GM18498 (cell line): ENCODE data around the gene BRSK1.

Experiments
- ATAC-seq: cut with Tn5 transposase; IDR thresholded peaks from one replicate; pipeline ENCODE4 v1.9.1; 2021; ENCODE audit warnings: mild to moderate bottlenecking, moderate library complexity; ENCODE audit not compliant: unreplicated experiment

Gene BRSK1

DNA sequence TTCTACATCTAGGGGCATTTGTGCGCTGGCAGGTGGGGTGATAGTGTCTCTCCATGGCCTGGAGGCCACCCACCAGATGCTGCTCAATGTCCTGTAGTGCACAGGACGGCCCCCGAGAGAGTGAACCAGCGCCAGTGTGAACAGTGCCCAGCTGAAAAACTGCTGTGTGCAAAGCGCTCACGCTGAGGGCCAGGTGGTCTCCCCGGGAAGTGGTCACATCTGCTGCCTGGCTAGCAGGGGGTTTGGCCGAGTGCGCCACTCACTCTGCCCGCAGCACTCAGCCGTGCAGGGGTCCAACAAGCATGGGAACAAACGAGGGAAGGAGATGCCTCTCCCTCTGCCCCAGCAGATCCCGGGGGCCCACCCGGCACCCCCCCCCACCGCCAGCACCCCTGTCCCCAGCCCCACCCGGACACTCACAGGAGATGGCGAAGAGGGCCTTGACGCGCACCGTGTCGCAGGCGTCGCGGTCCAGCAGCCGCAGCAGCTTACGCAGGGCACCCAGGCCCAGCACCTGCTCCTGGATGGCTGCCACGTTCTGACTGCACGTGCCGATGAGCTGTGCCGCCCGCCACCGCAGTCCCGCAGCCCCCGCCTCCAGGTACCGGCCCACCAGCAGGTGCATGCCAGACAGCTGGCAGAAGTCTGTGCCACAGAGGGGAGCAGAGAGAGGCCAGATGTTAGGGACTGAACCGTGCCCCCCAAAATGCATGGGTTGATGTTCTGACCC is 9.7 kb upstream of the BRSK1 start:
- no peak for ATAC-seq

- ATAC-seq, result peak; percentile 58
Measured at GRCh38 chr19:55275851-55276719, 7.7 kb upstream of the BRSK1 start.

DNA sequence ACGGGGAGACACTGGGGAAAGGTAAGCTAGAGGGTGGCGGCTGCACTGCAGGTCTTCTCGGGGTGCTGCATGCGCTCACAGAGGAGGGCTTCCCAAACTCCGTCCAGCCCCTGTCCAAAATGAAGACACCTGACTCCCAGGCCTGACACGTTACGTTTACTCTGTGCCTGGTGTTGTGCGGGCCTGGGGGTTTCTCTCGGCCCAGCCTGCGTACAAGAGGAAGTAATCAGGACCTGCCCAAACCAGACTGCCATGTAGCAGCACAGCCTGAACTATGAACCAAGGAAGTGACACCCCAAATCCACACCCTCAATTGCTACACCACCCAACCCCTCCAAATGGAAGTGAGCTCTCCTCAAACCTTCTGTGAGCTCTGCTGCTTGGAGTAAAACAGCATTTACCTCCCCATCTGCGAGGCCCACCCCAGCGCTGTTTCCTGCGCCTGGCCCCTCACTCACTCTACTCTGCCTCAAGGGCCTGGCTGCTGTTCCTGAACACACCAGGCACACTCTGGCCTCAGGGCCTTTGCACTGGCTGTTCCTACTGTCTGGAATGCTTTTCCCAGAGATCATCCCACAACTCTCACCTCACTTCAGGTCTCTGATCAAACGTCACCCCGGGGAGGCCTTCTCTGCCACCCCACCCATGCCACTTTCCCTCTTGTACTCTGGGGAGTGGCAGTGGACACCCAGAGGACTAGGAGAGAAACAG is 6.9 kb upstream of the BRSK1 start:
- peak; percentile 10 for ATAC-seq

DNA sequence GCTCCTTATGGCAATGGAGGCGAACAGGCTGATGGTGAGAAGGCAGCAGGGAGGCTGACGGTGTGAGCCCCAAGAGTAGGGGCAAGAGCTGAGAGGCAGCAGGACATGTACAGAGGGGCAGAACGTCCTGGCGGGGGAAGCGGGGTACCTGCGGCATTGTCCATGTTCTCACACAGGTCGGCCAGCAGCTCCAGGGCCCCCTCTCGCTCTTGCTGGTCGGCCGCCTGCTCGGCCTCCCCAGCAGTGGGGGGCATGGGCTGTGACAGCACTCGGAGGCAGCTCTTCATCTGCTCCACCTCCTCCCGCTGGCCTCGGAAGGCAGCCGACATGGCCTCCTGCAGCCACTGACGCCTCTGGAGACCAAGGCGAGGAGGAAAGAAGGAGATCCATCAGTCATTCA is 6.3 kb upstream of the BRSK1 start:
- ATAC-seq, result no peak

DNA sequence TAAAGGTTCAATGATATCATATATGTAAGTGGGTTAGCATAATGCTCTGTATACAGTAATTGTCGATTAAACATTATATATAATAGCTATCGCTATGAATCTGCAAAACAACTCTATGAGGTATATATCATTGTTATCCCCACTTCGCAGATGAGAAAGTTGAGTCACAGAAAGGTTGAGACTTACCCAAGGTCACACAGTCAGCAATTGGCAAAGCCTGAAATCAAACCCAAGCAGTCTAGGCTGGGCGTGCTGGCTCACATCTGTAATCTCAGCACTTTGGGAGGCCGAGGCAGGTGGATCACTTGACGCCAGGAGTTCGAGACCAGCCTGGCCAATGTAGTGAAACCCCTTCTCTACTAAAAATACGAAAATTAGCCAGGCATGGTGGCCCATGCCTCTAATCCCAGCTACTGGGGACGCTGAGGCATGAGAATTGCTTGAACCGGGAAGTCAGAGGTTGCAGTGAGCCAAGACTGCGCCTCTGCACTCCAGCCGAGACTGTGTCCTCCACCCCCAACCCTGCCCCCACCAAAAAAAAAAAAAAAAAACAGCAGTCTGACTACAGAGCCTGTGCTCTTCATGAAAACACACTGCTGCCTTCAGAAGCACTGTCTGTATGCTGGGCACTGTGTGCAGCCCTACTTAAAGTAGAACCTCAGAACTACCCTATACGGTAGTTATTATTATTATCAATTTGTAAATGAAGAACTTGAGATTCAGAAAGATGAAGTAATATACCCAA is 5.2 kb upstream of the BRSK1 start:
- ATAC-seq, result no peak

DNA sequence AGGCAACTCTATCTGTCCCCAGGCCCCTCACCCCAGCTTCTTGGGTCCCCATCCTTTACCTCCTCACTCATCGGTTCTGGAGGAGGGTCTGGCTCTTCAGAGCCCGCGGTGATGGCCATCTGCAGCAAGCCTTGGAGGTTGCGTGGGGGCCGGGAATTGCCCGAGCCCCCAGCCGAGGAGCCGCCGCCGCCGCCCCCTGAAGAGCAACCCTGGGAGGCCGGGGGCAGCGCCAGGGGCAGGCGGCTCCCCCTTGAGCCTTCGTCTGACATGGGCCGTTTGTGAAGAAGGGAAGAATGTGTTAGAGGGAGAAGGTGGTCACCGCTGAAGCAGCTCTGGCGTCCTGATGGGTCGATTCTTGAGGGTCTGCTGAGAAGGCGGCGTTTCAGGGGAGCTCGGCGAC is 4.5 kb upstream of the BRSK1 start:
- no peak for ATAC-seq

DNA sequence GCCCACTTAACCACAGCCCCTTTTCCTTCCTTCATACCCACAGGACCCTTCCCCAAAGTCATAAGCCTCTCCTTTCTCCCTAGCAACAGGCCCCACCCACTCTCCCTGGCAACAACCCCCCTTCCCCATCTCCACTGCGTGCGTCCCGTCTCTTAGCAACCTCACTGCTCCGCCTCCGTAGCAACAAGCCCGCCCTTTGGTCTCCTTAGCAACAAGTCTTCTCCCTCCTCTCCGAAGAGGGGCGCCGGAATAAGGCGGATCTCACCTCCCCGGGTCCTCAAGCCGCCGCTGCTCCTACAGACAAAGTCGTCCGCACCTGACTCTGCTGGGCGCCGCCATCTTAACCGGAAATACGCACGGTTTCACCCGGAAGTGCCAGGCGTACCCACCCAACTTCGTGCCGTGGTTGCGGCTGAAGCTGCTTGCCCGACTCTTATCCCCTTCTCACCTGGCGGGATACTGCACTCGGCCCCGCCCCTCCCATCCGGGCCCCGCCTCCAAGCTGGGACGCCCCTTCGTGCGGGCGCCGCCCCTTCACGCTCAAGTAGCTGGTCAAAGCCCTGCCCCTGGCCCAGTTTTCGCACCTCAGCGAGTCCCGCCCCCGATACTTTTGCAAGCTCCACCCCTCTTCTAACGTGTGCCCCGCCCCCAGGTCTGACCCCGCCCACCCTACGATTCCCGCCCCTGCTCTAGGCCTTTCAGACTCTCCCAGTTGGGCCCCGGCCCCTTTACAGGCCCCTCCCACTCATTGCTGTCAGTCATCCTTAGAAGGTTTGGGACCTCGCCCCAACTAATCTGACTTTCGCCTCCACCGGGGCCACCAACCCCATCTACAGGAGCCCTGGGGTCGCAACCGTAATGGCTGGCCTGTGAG is 3.8 kb upstream of the BRSK1 start, which contains the start of gene HSPBP1:
Gene HSPBP1, minus strand, starts transcription at position 341 of the 874 bp plus-strand sequence. CDS start 502 bp downstream, outside the sequence.
- peak; percentile 80 for ATAC-seq

- ATAC-seq, result no peak
Measured at GRCh38 chr19:55284405-55285058, 735 bp downstream of the BRSK1 start.

- ATAC-seq, result no peak
Measured at GRCh38 chr19:55285229-55285890, 1.6 kb downstream of the BRSK1 start.

GRCh38 chr19:55287361-55288079 is 3.7 kb downstream of the BRSK1 start:
- ATAC-seq, result no peak

GRCh38 chr19:55289117-55289796 is 5.5 kb downstream of the BRSK1 start:
- no peak for ATAC-seq

GRCh38 chr19:55297267-55297666 is 13.5 kb downstream of the BRSK1 start:
- ATAC-seq, result no peak

GRCh38 chr19:55299991-55300390 is 16.2 kb downstream of the BRSK1 start:
- no peak for ATAC-seq

GRCh38 chr19:55300886-55301458 is 17.2 kb downstream of the BRSK1 start:
- ATAC-seq, result no peak

DNA sequence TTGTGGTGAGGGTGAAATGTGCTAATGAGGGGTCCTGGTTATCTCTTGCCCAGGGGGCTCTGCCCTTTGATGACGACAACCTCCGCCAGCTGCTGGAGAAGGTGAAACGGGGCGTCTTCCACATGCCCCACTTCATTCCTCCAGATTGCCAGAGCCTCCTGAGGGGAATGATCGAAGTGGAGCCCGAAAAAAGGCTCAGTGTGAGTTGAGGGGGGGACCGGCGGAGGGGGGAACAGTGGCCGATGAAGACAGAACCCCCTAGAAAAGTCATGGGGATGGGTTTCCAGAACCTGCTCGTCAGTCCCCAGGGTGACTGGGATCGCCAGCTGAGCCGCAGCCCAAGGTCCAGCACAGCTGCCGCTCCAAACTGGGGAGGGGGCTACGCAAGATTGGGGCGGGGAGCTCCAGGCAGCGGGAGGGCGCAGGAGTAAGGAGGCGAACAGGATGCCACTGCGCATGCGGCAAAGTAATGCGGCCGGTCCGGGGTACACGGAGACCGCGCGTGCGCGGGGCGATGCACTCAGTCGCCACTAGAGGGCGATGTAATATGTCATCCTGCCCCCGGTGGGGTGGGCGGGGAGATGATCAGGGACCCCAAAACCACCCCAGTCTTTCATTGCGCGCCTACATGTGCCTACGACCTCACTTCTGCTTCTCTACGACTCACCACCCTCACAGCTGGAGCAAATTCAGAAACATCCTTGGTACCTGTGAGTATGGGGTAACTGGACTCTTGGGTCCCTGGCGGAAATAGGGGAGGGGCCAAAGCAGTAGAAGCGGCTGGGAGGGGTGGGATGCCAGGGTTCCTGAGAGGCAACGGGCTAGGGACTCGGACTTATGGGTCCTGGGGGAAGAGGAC is 17.9 kb downstream of the BRSK1 start:
- peak; percentile 65 for ATAC-seq

DNA sequence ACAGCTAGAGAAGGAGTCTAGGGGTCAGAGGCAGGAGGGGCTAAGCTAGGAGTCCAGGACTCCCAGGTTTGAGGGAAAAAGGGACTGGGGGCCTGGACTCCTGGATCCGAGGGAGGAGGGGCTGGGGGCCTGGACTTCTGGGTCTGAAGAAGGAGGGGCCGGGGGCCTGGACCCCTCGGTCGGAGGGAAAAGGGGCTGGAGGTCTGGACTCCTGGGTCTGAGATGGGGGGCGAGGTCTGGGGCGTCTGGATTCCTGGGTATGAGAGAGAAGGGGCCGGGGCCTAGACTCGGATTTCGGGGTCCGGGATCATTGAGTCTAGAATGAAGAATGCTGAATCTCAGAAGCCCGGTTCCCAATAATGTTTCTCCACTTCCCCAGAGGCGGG is 18.5 kb downstream of the BRSK1 start:
- no peak for ATAC-seq
